OCI-LY3 (cell line): ENCODE data around the gene TMEM214.

Experiments
- CTCF ChIP-seq: fragments of 200-600, 300-600 bp; sonication (generic); IDR thresholded peaks from 2 replicates; pipeline ENCODE4 v1.5.1; 2014; ENCODE audit warnings: antibody characterized with exemption, low read length, low read depth
- EZH2phosphoT487 ChIP-seq: fragments of 200-600 bp; shearing (Covaris generic); IDR thresholded peaks from 2 replicates; pipeline ENCODE4 v1.6.1; 2018; ENCODE audit warnings: antibody characterized with exemption, mixed run types, low read depth

GRCh38 chr2:27079233-27080139 is 46.7 kb downstream of the TMEM214 start:
- no peak for TF ChIP-seq CTCF
- TF ChIP-seq EZH2phosphoT487: no peak
